SIG-M5 treated with dmso at 0.1 percent for 504 hours (cell line): ENCODE results near the gene KIAA0513.

ENCODE experiments used
- DNase-seq: peaks from one replicate; lab custom pipeline; 2025; ENCODE audit not compliant: unreplicated experiment; lab: John Stamatoyannopoulos, UW

Gene KIAA0513

DNA sequence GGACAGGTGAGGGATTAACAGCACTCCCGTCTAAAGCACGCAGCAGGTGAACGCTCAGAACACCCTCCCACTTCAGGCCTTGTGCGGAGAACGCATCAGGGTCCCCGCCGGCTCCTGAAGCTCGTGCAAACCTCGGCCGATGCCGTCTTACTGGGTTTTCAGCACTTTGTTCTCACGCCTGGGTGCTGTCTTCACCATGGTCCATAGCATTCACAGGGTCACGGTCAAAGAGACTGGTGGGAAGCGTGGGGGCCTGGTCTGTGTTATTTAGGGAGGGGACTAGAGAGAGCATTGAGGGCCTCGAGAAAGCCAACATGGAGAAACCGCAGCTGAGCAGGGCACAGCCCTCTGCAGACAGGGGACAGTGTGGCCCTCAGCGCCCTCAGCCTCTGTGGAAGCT lies 58.1 kb downstream of the KIAA0513 start:
- DNase-seq: no peak

DNA sequence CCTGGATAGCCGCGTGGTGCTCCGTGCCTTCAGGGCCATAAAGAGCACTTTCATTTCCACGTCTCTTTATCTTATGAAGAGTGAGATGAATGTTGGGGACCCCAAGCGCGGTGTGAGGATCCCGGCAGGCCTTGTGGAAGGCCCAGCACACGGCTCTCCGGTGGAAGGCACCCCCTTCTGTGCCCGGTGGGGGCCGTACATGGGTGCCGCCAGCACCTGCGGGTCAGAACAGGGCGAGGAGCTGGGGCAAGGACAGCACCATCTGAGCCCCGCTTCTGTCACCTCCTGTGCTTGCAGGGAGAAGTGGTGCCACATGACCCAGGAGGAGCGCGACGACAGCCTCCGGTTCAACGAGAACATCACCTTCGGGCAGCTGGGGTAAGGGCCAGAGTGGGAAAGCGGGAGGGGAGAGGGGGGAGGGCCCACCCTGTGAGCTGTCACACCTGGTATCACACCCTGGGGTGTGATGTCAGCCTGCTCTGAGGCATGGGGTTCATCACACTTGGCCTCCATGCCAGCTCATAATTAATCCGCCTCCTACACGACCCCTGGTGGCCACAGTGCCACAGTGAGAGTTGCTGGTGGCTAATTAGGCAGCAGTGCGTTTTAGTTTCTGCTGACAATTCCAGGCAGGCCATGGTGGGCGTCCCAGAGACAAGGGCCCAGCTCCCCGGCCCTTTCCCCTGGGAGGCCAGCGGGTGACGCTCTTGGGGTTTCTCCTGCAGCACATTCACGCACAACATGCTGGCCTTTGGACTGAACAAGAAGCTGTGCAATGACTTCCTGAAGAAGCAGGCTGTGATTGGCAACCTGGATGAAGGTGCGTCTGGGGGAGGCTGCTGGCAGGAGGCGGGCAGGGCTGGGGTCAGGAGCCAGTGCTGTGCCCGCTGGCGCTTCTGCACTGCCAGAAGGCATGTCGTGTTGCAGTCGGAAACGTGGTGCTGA lies 59.0 kb downstream of the KIAA0513 start:
- peak; percentile 50 for DNase-seq

DNA sequence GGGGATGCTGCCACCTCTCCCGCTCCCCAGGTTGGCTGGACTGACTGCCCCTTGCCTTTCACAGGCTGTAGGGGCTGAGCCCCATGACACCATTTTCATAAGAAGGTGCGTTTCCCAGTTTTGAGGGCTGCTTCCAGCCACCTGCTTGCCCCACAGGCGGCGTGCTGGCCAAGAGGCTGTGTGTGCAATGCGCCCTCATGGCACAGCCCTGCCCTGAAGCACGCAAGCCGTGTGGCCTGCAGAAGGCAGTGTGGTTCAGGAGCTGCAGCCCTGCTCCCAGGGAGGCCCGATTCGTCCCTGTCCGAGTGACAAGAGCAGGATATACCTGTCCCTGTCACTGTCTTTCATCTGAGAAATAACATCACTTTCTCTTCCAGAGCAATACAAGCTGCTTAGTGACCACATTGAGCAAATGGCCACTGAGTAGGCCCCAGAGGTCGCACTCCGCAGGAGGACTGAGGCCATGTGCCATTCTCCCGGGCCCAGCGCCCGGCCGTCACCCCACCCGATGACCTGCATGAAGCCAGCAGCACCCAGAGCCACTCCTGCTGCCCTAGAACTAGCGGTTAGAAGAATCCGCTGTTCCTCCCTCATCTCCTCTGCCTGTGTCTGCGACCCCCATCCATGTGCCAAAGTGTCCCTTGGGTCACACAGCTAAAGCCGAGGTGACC lies 60.4 kb downstream of the KIAA0513 start:
- no peak for DNase-seq

DNA sequence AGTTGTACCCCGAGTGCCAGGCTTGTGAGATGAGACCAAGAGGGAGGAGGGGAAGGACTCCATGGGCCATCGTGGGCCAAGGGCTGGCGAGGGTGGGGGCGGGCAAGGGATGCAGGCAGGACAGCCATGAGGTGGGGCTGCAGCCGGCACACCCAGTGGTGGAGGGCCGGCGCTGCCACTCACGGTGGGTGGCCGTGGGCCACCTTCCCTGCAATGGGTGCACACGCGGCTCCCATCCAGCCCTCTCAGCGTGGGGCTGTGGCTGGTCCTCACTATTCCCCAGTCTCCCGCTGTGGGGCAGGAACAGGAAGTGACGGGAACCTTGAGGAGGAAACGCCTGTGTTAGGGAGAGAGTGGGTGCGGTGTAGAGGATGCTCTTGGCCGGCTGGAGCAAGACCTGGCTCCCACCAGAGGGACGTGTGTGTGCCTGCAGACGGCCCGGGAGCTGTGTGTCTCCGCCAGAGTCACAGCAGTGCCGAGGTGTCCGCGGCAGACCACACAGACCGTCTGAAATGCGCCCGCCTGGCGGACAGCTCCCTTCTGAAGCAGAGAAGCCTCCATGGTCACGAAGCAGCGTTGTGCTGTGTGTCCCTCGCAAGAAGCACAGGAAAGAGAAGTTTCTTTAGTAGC lies 61.1 kb downstream of the KIAA0513 start:
- DNase-seq: no peak

DNA sequence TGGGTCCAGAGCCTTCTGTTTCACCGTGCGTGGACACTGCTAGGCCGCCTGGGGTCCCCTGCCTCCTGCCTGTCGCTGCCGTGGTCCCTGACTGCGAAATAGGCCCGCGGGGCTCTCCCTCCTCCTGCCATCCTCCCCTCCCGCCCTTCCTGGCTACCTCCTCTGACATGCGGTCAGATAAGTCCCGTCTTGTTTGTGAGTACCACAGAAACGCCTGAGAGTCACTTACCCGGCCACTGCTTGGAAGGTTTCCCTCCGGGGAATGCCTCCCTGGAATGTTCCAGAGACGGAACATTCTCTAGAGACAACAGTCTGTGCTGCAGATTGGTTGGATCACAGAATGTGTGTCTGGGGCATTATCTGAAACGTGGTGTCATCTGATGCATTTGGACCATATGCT lies 61.9 kb downstream of the KIAA0513 start:
- DNase-seq: no peak

DNA sequence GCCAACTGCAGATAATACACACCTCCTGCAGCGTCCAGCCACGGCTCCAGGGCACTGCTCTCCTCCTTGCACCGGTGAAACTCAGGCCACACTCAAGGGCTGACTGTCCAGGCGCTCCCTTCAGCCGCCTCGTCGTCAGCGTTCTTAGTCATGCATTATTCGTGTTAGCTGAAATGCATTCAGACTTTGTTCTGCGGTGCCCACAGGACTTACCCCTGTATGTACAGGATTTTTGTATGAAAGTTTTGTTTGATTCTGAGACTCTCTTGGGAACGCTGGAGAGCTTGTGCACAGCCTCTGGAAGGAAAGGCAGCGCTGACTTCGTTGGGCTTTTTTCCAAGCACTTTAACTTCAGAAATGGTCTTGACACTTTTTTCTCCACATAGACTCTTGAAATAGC lies 62.6 kb downstream of the KIAA0513 start:
- DNase-seq: no peak

DNA sequence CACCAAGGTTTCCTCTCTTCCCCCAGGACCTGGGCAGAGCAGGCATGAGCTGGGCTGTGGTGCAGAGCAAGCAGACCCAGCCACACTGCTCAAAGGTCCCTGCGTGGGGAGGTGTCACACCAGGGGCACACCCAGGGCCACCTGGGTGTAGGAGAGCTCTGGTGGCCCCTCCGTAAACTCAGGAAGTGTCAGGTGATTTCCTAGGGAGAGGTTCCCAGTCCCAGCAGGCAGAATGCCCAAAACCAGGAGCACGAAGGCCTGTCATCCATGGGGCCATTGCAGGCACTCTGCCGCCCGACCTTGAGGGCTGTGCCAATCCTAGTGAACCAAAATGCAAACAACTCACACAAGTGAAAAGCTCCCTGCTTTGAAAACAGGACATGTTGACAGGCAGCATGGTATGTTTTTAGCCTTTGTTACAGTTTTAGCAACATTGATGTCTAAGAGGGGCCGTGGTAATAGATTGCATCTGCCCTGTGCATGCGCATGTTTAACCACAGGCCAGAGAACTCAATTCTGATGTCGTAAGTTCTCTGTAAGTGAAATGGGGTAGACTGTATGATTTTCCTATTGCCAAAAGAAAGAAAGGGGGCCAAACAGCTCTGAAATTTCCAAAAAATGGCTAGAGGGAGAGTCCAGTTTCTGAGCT lies 63.4 kb downstream of the KIAA0513 start:
- DNase-seq: peak; percentile 73

DNA sequence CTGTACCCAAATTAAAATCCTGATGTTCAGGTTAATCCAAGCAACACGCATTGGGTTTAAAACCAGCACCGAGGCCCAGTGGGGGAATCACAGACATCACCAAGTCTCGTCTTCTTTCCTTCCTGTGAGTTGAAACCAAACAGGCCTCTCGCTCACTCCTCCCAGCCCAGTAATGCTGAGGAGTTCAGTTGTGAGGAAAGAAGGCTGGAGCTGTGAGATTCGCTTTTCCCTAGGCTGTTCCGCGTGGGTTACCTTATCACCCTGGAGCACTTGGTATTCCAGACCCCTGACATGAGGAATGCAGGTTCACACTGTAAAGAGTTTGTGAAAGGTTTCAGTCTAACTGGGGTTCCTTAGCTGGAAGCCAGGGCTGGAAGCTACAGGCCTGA lies 63.9 kb downstream of the KIAA0513 start:
- DNase-seq: no peak

DNA sequence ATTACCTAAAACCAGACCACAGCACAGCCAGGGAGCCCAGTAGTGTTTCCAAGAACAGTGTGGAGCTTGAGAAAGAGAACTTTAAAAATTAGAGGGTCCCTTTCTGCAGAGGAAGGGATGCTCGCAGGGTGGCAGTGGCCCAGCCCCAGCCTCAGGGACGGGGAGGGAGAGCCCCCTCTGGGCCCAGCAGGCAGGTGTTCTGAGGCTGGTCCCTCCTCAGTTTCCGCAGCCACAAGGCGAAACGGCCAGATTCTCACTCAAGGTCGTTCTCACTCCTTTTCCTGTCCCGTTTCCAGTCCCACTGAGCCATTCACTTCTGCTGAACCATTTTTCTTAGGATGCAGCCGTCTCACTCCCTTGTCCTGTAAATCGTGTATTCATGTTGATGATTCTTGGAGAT lies 64.7 kb downstream of the KIAA0513 start:
- DNase-seq: no peak

DNA sequence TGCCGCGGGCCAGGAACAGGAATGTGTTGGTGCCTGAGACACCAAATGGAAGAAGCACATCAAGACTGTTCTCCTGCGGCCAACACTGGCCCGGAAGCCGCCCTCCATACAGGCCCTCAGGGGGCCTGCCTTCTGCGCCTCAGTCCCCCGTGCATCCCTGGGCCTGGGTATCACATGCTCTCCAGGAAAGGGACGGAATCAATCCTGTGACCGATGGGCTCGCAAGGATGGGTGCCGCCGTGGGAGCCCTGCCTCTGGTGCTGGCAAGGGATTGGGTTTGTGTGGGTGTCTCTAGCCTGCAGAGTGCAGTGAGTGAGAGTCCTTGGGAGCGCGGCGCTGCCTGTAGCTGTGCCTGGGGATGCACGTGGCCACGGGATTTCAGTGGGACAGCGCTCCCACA lies 65.3 kb downstream of the KIAA0513 start:
- DNase-seq: no peak

DNA sequence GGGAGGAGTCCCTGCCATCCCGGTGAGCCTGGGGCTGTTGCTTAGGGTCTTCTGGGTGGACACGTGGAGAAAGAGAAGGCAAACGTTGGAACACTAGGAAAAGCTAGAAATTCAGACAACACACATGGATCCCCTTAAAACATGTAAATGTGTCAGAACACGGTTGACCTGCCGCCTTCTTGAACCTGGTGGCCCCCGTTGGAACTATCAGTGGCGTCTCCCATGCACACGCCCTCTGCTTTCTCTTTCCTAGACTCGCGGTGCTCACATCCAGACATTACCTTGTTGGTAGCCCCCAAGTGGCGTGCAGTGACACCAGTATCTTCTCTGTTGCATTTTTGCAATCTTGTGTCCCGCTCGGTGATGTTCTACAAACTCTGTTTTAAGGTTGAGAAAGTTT lies 66.1 kb downstream of the KIAA0513 start:
- DNase-seq: no peak

DNA sequence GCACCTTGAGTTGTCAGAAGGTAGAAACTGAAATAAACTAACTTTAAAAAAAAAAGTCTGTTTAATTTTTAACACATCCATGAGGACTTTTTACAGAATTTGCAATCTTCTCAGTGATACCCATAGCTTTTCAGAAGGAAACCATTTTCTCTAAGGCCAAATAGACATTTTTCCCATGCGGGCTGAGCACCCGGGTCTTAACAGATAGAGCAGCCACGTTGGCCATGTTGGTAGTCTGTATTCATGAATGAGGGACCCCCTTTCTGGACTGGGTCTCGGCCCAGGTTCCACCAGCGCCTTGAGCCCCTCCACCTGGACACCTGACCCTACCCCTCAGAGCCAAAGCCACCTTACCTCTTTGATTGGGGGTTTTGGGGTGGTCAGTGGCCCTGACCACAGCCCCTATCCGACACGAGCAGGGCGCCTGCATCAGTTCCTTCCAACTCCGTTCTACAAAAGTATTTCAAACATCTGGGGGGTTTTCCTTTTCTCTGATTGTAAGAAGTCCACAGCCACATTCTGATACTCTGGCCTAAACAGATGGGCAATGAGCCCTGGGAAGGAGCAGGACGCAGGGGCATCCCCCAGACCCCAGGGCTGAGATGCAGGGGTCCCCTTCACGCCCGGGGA lies 66.7 kb downstream of the KIAA0513 start:
- DNase-seq: no peak

DNA sequence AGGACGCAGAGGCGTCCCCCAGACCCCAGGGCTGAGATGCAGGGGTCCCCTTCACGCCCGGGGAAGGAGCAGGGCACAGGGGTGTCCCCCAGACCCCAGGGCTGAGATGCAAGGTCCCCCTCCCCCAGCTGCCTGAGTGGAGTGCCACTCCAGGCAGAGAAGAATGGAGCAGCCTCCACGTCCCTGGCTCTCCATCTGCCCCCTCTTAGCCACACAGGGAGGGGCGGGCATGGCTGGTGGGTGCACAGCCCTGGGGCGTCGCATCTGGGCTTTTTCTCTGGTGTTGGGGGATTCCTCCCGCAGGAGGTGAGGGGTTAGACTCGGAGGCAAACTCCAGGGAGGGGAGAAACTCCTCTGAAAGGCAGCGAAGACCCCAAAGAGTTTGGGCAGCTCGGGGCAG lies 67.2 kb downstream of the KIAA0513 start:
- DNase-seq: no peak

DNA sequence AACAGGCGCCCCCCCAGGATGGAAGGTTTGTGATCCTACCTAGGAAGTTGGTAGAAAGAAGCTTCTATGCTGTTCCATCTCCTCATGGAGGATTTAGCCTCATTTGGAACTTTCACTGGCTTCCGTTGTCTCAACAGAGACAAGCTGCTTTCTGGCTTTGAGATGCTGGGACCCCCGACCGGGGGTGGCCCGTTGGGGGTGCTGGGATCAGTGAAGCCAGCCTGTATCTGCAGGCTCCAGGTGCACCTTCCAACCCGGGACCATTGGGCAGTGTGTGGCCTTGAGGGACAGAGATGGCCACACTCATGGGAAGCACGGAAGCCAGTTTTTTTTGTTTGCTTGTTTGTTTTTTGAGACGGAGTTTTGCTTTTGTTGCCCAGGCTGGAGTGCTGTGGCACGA lies 69.3 kb downstream of the KIAA0513 start:
- DNase-seq: no peak

DNA sequence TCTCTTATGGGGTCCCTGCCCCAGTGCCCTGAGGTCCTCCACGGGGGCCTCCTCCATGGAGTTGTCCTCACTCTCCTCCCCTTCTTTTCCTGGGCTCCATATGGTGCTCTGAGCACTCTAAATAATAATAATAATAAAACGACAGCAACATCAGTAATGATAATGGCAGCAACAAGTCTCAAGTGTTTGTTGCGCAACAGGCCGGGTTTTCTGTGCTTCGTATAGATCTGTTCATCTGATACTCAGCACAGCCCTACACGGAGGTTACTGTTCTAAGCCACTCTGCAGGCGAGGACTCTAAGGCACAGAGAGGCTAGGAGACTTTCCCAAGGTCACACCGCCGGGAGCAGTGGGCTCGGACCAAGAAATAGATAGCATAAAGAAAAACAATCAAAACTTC lies 71.0 kb downstream of the KIAA0513 start:
- no peak for DNase-seq

DNA sequence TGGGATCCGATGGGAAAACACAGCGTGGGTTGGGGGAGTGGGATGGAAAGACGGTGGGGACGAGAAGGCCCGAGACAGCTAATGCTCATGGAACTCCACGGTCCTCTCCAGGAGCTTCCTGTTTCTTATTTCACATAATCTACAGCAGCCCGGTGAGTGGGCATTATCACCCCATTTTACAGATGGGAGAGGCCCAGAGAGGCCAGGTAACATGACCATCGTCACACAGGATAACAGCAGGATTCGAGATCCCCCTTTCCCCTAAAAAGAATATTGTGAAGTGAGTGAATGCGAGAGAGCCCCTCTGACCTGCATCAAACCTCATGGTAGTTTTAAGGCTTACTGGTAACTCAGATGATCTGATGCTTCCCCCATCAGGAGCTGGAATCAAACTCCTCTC lies 72.7 kb downstream of the KIAA0513 start:
- DNase-seq: no peak

DNA sequence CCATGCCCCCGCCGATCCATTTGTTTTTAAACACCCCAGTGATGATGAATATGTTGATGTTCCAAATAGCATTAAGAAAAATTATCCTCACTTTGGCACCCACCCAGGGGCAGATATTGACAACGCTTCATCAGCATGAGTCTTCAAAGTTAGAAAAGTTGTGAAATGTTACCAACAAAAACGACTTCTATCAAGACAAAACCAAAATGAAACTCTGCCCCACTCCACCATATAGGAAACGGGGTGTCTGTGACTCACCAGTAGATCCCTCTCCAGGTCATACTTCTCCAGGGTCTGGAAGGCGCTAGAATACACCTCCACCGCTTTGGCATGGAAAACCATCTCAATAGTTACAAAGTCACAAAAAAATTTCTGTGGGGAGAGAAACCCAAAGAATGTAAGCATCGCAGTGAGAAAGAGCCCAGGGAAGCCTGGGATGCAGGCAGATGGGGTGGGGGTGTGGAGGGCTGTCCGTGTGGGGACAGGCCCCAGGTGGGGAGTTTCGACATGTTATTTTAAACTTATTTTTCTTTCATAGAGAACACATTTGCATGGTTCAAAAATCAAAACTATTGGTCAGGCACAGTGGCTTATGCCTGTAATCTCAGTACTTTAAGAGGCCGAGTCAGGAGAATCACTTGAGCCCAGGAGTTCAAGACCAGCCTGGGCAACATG lies 74.5 kb downstream of the KIAA0513 start:
- DNase-seq: no peak

DNA sequence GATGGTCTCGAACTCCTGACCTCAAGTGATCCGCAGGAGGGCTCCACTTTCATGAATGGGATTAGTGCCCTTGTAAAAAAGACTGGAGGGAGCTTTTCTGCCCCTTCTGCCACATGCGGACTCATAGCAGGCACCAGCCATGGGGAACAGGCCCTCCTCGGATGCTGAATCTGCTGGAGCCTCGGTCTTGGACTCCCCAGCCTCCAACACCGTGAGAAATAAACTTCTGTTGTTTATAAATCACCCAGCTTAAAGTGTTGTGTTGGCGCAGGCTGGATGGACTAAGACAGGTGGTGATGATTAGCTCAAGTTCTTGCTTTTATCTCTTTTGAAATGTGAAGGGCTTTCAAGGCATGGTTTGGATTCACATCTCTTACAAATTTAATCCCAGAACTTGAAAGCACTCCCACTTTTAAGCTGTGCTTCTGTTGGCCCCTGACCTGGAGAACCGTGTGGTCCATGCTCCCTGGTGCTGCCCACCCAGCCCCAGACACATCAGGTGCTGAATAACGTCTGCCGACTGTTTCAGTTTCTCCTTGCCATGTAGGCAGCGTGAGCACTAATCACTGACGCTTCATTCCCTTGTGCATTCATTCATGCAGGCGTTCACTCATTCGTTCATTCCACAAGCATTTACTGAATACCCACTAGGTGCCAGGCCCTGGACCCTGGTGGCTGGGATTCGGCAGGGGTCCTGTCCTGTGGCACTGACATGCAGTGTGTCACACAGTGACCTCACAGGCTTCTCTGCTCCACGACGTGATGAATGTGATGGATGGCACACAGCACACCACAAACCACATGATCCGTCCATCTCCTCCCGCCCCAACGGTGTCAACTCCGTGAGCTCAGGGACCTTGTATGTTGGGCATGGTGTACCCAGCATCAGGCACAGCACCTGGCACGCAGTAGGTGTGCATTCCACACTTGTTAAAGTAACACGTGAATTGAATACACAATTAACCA lies 75.8 kb downstream of the KIAA0513 start:
- no peak for DNase-seq

DNA sequence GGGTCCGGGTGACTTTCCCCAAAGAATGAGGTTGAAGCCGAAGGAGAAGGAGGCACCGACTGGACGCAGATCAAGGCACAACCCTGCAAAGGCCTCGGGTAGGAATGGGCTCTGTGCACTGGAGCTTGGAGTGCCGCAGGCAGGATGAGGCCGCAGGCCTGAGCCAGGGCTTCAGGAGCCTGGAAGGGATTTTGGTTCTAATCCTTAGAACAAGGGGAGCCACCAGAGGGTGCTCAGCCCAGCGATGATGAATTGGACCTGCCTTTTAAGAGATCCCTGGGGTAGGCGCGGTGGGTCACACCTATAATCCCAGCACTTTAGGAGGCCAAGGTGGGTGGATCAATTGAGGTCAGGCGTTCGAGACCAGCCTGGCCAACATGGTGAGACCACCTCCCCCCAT lies 76.6 kb downstream of the KIAA0513 start:
- DNase-seq: no peak
